DND-41 (cell line): ENCODE results near the gene TMEM175.

Source experiments
- EZH2 ChIP-seq: IDR thresholded peaks from 3 replicates; pipeline ENCODE4 v1.6.1; 2012; ENCODE audit warnings: borderline replicate concordance, low read depth, mild to moderate bottlenecking, moderate library complexity, low read length, inconsistent platforms; ENCODE audit not compliant: severe bottlenecking
- TF ChIP-seq, protein P1 (sequence below): IDR thresholded peaks from 2 replicates; pipeline ENCODE4 v1.5.1; 2012; ENCODE audit warnings: borderline replicate concordance, low read length, moderate library complexity, mild to moderate bottlenecking; ENCODE audit not compliant: poor library complexity, severe bottlenecking; ENCODE audit errors: extremely low read depth

DNA sequence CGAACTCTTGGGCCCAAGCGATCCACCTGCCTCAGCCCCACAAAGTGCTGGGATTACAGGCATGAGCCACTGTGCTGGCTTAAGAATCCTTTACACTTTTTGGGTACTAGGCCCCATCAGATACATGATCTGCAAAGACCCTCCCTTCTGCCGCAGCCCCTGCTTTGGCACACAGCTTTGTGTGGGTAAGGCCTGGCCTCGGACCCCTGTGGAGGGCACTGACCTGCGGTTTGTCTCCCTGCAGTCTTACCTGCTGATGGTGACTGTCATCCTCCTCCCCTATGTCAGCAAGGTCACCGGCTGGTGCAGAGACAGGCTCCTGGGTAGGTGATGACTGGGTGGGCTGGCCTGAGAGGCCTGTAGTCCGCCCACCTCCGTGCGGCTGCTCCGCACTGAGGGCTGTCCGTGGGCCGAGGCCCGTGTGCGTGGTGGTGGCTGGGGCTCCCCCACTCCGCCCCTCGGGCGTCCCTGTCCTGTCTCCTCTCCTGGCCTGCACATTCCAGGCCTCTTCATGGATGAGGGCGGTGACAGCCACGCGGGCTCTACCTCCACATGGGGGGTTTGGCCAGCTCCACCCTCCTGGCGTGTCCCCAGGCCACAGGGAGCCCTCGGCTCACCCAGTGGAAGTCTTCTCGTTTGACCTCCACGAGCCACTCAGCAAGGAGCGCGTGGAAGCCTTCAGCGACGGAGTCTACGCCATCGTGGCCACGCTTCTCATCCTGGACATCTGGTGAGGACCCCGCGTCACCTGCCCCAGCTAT, 23.1 kb downstream of the TMEM175 start:
- TF ChIP-seq, protein P1, sequence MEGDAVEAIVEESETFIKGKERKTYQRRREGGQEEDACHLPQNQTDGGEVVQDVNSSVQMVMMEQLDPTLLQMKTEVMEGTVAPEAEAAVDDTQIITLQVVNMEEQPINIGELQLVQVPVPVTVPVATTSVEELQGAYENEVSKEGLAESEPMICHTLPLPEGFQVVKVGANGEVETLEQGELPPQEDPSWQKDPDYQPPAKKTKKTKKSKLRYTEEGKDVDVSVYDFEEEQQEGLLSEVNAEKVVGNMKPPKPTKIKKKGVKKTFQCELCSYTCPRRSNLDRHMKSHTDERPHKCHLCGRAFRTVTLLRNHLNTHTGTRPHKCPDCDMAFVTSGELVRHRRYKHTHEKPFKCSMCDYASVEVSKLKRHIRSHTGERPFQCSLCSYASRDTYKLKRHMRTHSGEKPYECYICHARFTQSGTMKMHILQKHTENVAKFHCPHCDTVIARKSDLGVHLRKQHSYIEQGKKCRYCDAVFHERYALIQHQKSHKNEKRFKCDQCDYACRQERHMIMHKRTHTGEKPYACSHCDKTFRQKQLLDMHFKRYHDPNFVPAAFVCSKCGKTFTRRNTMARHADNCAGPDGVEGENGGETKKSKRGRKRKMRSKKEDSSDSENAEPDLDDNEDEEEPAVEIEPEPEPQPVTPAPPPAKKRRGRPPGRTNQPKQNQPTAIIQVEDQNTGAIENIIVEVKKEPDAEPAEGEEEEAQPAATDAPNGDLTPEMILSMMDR = no peak
- TF ChIP-seq EZH2 = no peak
